Stimulated activated naive CD4-positive, alpha-beta T cell (primary cell): ENCODE measurements around the gene ATL2.

ENCODE experiments used
- DNase-seq, 6 experiments: peaks; one replicate each; lab custom pipeline; 2025; lab: John Stamatoyannopoulos, UW

ATL2 gene

GRCh38 chr2:38248707-38249106 lies 128.4 kb downstream of the ATL2 start:
- DNase-seq, result no peak

GRCh38 chr2:38248255-38248654 lies 128.8 kb downstream of the ATL2 start:
- DNase-seq, result no peak

- DNase-seq, result no peak
These were observed 131.0 kb downstream of the ATL2 start for GRCh38 chr2:38246105-38246504.

- DNase-seq, result no peak
These were observed 131.9 kb downstream of the ATL2 start for GRCh38 chr2:38245114-38245641.

- DNase-seq, result no peak
These were observed 132.8 kb downstream of the ATL2 start for GRCh38 chr2:38244301-38244700.
